Measurements from ENCODE around the gene LIX1L.

Gene LIX1L

GRCh38 chr1:145963265-145964019, 5.6 kb upstream of the LIX1L start:
- intact Hi-C loops (cut with micrococcal nuclease): loop anchor here (2.0 kb wide), 1 partner anchor 37 kb away; the partner anchor contains the start of gene RBM8A
- peak overlapping the region; percentile 94 for H3K27ac Mint-ChIP-seq
- H3K4me1 Mint-ChIP-seq (ENCODE audit: low read depth): peaks cover 66% of the 10 kb centered on the region
- peaks cover 27% of the 10 kb centered on the region for H3K36me3 Mint-ChIP-seq (ENCODE audit: low read depth)
- peak overlapping the region; percentile 85 for H3K4me3 Mint-ChIP-seq
- peaks cover 29% of the 10 kb centered on the region for H3K27me3 Mint-ChIP-seq
- H3K9me3 Mint-ChIP-seq: peaks cover 7% of the 10 kb centered on the region

- peaks cover 6% of the 10 kb centered on the region for H3K9me3 Mint-ChIP-seq
- intact Hi-C loops (cut with micrococcal nuclease): no loop called here
- H3K4me1 Mint-ChIP-seq (ENCODE audit: low read depth): peaks cover 73% of the 10 kb centered on the region
- H3K4me3 Mint-ChIP-seq: peak overlapping the region; percentile 78
- peak overlapping the region; percentile 60 for H3K27ac Mint-ChIP-seq
- peaks cover 21% of the 10 kb centered on the region for H3K36me3 Mint-ChIP-seq (ENCODE audit: low read depth)
- H3K27me3 Mint-ChIP-seq: peaks cover 29% of the 10 kb centered on the region
These were observed 4.6 kb upstream of the LIX1L start for GRCh38 chr1:145962157-145963102.

- Mint-ChIP-seq H3K27me3 (peaks cover 29% of the 10 kb centered on the region), H3K27ac (peak overlapping the region; percentile 60), H3K4me3 (peak overlapping the region; percentile 78), H3K4me1 (ENCODE audit: low read depth) (peaks cover 81% of the 10 kb centered on the region), H3K36me3 (ENCODE audit: low read depth) (peaks cover 15% of the 10 kb centered on the region), H3K9me3 (no peaks in the 10 kb centered on the region)
- intact Hi-C loops (cut with micrococcal nuclease): no loop called here
These were observed 3.8 kb upstream of the LIX1L start for GRCh38 chr1:145961425-145962156.

- peak overlapping the region; percentile 60 for H3K27ac Mint-ChIP-seq
- H3K4me1 Mint-ChIP-seq (ENCODE audit: low read depth): peaks cover 86% of the 10 kb centered on the region
- H3K4me3 Mint-ChIP-seq: peak overlapping the region; percentile 78
- intact Hi-C loops (cut with micrococcal nuclease): no loop called here
- no peaks in the 10 kb centered on the region for H3K9me3 Mint-ChIP-seq
- H3K36me3 Mint-ChIP-seq (ENCODE audit: low read depth): peaks cover 15% of the 10 kb centered on the region
- peaks cover 29% of the 10 kb centered on the region for H3K27me3 Mint-ChIP-seq
These were observed 3.2 kb upstream of the LIX1L start for GRCh38 chr1:145961109-145961424.

GRCh38 chr1:145960468-145961108, 2.8 kb upstream of the LIX1L start:
- peak overlapping the region; percentile 78 for H3K4me3 Mint-ChIP-seq
- H3K9me3 Mint-ChIP-seq: no peaks in the 10 kb centered on the region
- H3K27me3 Mint-ChIP-seq: peaks cover 29% of the 10 kb centered on the region
- peaks cover 91% of the 10 kb centered on the region for H3K4me1 Mint-ChIP-seq (ENCODE audit: low read depth)
- intact Hi-C loops (cut with micrococcal nuclease): no loop called here
- H3K36me3 Mint-ChIP-seq (ENCODE audit: low read depth): peaks cover 15% of the 10 kb centered on the region
- H3K27ac Mint-ChIP-seq: peak overlapping the region; percentile 60

GRCh38 chr1:145959957-145960467, 2.2 kb upstream of the LIX1L start:
- H3K36me3 Mint-ChIP-seq (ENCODE audit: low read depth): peaks cover 15% of the 10 kb centered on the region
- H3K27ac Mint-ChIP-seq: peak overlapping the region; percentile 25
- peaks cover 29% of the 10 kb centered on the region for H3K27me3 Mint-ChIP-seq
- H3K4me3 Mint-ChIP-seq: peak overlapping the region; percentile 78
- intact Hi-C loops (cut with micrococcal nuclease): no loop called here
- peaks cover 92% of the 10 kb centered on the region for H3K4me1 Mint-ChIP-seq (ENCODE audit: low read depth)
- no peaks in the 10 kb centered on the region for H3K9me3 Mint-ChIP-seq

GRCh38 chr1:145959333-145959732, 1.5 kb upstream of the LIX1L start:
- peak overlapping the region; percentile 37 for H3K4me3 Mint-ChIP-seq
- intact Hi-C loops (cut with micrococcal nuclease): no loop called here
- peaks cover 96% of the 10 kb centered on the region for H3K4me1 Mint-ChIP-seq (ENCODE audit: low read depth)
- H3K27me3 Mint-ChIP-seq: peaks cover 29% of the 10 kb centered on the region
- H3K36me3 Mint-ChIP-seq (ENCODE audit: low read depth): peaks cover 10% of the 10 kb centered on the region
- H3K9me3 Mint-ChIP-seq: no peaks in the 10 kb centered on the region
- peak overlapping the region; percentile 25 for H3K27ac Mint-ChIP-seq

GRCh38 chr1:145958734-145959133, 917 bp upstream of the LIX1L start:
- Mint-ChIP-seq H3K9me3 (no peaks in the 10 kb centered on the region), H3K4me1 (ENCODE audit: low read depth) (peaks cover 90% of the 10 kb centered on the region), H3K4me3 (no peak overlapping the region), H3K27me3 (peaks cover 29% of the 10 kb centered on the region), H3K36me3 (ENCODE audit: low read depth) (peaks cover 7% of the 10 kb centered on the region), H3K27ac (no peak overlapping the region)
- intact Hi-C loops (cut with micrococcal nuclease): no loop called here

GRCh38 chr1:145956781-145957442, 905 bp downstream of the LIX1L start:
- peaks cover 17% of the 10 kb centered on the region for H3K27me3 Mint-ChIP-seq
- H3K9me3 Mint-ChIP-seq: no peaks in the 10 kb centered on the region
- peak overlapping the region; percentile 79 for H3K4me3 Mint-ChIP-seq
- peaks cover 8% of the 10 kb centered on the region for H3K36me3 Mint-ChIP-seq (ENCODE audit: low read depth)
- peaks cover 72% of the 10 kb centered on the region for H3K4me1 Mint-ChIP-seq (ENCODE audit: low read depth)
- intact Hi-C loops (cut with micrococcal nuclease): no loop called here
- H3K27ac Mint-ChIP-seq: peak overlapping the region; percentile 71

GRCh38 chr1:145956361-145956760, 1.5 kb downstream of the LIX1L start:
- peak overlapping the region; percentile 79 for H3K4me3 Mint-ChIP-seq
- intact Hi-C loops (cut with micrococcal nuclease): no loop called here
- H3K27me3 Mint-ChIP-seq: peaks cover 11% of the 10 kb centered on the region
- H3K36me3 Mint-ChIP-seq (ENCODE audit: low read depth): peaks cover 13% of the 10 kb centered on the region
- peak overlapping the region; percentile 71 for H3K27ac Mint-ChIP-seq
- H3K9me3 Mint-ChIP-seq: no peaks in the 10 kb centered on the region
- peaks cover 67% of the 10 kb centered on the region for H3K4me1 Mint-ChIP-seq (ENCODE audit: low read depth)

GRCh38 chr1:145955436-145955835, 2.4 kb downstream of the LIX1L start:
- H3K4me3 Mint-ChIP-seq: no peak overlapping the region
- intact Hi-C loops (cut with micrococcal nuclease): no loop called here
- peaks cover 9% of the 10 kb centered on the region for H3K36me3 Mint-ChIP-seq (ENCODE audit: low read depth)
- H3K27ac Mint-ChIP-seq: no peak overlapping the region
- H3K9me3 Mint-ChIP-seq: no peaks in the 10 kb centered on the region
- peaks cover 2% of the 10 kb centered on the region for H3K27me3 Mint-ChIP-seq
- H3K4me1 Mint-ChIP-seq (ENCODE audit: low read depth): peaks cover 63% of the 10 kb centered on the region

GRCh38 chr1:145953861-145954260, 4.0 kb downstream of the LIX1L start:
- Mint-ChIP-seq H3K9me3 (no peaks in the 10 kb centered on the region), H3K4me3 (no peak overlapping the region), H3K4me1 (ENCODE audit: low read depth) (peaks cover 55% of the 10 kb centered on the region), H3K36me3 (ENCODE audit: low read depth) (peaks cover 16% of the 10 kb centered on the region), H3K27ac (no peak overlapping the region), H3K27me3 (no peaks in the 10 kb centered on the region)
- intact Hi-C loops (cut with micrococcal nuclease): no loop called here

GRCh38 chr1:145952903-145953302, 4.9 kb downstream of the LIX1L start:
- H3K4me1 Mint-ChIP-seq (ENCODE audit: low read depth): peaks cover 45% of the 10 kb centered on the region
- intact Hi-C loops (cut with micrococcal nuclease): no loop called here
- no peak overlapping the region for H3K27ac Mint-ChIP-seq
- no peaks in the 10 kb centered on the region for H3K27me3 Mint-ChIP-seq
- no peaks in the 10 kb centered on the region for H3K9me3 Mint-ChIP-seq
- H3K36me3 Mint-ChIP-seq (ENCODE audit: low read depth): peaks cover 16% of the 10 kb centered on the region
- no peak overlapping the region for H3K4me3 Mint-ChIP-seq
